GM12865 (cell line): Measurements from ENCODE around the gene LRRC4B.
"Not testable (repeated sequence)": the region's sequence is repeated elsewhere in the genome, so short reads cannot be mapped to it uniquely, and the experiment has no call there.

ENCODE experiments used
- DNase-seq: peaks from one replicate; pipeline ENCODE4 v3.0.0; 2010; ENCODE audit warnings: low read depth
- H3K4me3 ChIP-seq: 2 replicates; pipeline ENCODE4 v1.5.1; 2011; ENCODE audit warnings: mild to moderate bottlenecking, low read depth, low read length, control low read depth
- TF ChIP-seq, protein P1 (sequence below): IDR thresholded peaks from 2 replicates; pipeline ENCODE4 v1.5.1; 2011; ENCODE audit warnings: low read length, control low read depth, low read depth, inconsistent platforms; ENCODE audit not compliant: insufficient read depth; ENCODE audit errors: missing control alignments

LRRC4B gene, protein sequence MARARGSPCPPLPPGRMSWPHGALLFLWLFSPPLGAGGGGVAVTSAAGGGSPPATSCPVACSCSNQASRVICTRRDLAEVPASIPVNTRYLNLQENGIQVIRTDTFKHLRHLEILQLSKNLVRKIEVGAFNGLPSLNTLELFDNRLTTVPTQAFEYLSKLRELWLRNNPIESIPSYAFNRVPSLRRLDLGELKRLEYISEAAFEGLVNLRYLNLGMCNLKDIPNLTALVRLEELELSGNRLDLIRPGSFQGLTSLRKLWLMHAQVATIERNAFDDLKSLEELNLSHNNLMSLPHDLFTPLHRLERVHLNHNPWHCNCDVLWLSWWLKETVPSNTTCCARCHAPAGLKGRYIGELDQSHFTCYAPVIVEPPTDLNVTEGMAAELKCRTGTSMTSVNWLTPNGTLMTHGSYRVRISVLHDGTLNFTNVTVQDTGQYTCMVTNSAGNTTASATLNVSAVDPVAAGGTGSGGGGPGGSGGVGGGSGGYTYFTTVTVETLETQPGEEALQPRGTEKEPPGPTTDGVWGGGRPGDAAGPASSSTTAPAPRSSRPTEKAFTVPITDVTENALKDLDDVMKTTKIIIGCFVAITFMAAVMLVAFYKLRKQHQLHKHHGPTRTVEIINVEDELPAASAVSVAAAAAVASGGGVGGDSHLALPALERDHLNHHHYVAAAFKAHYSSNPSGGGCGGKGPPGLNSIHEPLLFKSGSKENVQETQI

DNA sequence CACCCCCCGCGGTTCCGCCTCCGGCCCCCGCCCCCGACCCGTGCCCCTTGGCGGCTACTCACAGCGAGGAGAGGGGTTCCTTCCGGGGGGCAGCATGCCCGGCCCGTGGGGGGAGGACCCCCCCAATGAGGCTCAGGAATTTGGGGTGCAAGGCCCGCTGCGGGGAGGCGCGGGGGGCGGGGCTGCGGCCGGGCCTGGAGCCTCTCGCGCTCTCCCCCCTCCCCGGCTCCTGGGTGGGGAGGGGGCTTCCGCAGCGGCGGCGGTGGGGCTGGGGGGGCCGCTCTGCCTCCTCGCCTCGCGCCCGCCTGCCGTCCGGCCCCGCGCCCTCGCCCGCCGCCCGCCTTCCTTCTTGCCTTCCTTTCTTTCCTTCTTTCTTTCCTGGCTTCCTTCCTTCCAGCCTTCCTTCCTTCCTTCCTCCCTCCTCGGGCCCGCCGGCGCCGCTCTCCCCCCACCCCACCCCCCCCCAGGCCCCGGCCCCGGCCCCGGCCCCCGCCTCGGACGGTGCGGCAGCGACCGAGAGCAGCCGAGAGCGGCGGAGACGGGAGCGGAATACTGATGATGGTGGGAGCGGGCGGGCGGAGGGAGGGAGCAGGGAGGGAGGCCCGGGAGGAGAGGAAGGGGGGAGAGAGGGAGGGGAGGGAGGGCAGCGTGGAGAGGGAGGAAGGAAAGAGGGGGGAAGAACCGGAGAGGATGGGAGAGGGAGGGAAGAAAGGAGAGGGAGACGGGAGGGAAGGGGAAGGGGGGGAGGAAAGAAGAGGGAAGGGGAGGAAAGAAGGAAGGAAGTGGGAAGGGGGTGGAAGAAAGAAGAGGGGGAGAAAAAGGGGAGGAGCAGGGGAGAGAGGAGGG lies at the start of gene LRRC4B:
Gene LRRC4B (minus strand): TSS at position 554 of the 846 bp plus-strand sequence. CDS start 19,597 bp downstream, outside the sequence.
- no peak within 1 kb of the TSS for H3K4me3 ChIP-seq
- no peak for DNase-seq

DNA sequence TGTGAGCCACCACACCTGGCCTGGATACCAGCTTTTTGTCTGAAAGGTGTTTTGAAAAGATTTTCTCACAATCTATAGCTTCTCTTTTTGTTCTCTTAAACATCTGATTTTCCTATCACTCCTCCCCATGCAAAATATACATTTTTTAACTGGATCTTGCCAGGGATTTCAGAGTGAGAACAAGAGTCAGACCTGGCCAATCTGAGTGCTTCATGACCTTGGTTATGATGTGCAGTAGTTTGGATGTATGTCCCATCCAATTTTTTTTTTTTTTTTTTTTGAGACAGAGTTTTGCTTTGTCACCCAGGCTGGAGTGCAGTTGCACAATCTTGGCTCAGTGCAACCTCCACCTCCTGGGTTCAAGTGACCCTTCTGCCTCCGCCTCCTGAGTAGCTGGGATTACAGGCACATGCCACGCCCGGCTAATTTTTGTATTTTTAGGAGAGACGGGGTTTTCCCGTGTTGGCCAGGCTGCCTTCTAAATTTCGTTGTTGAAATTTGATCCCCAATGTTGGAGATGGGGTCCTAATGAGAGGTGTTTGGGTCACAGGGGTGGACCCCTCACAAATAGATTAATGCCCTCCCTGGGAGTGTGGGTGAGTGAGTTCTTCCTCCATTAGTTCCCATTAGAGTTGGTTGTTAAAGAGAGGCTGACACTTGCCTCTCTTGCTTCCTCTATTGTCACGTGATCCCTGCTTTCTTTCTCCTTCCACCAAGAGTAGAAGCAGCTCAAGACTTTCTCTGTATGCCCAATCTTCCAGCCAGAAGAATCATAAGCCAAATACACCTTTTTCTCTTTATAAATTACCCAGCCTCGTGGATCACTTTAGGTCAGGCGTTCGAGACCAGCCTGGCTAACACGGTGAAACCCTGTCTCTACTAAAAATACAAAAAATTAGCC lies 44.5 kb upstream of the LRRC4B start:
- not testable (repeated sequence) for H3K4me3 ChIP-seq, DNase-seq

More for the DNA sequence above, at the start of gene LRRC4B:
- TF ChIP-seq, protein P1, sequence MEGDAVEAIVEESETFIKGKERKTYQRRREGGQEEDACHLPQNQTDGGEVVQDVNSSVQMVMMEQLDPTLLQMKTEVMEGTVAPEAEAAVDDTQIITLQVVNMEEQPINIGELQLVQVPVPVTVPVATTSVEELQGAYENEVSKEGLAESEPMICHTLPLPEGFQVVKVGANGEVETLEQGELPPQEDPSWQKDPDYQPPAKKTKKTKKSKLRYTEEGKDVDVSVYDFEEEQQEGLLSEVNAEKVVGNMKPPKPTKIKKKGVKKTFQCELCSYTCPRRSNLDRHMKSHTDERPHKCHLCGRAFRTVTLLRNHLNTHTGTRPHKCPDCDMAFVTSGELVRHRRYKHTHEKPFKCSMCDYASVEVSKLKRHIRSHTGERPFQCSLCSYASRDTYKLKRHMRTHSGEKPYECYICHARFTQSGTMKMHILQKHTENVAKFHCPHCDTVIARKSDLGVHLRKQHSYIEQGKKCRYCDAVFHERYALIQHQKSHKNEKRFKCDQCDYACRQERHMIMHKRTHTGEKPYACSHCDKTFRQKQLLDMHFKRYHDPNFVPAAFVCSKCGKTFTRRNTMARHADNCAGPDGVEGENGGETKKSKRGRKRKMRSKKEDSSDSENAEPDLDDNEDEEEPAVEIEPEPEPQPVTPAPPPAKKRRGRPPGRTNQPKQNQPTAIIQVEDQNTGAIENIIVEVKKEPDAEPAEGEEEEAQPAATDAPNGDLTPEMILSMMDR, result no peak

DNA sequence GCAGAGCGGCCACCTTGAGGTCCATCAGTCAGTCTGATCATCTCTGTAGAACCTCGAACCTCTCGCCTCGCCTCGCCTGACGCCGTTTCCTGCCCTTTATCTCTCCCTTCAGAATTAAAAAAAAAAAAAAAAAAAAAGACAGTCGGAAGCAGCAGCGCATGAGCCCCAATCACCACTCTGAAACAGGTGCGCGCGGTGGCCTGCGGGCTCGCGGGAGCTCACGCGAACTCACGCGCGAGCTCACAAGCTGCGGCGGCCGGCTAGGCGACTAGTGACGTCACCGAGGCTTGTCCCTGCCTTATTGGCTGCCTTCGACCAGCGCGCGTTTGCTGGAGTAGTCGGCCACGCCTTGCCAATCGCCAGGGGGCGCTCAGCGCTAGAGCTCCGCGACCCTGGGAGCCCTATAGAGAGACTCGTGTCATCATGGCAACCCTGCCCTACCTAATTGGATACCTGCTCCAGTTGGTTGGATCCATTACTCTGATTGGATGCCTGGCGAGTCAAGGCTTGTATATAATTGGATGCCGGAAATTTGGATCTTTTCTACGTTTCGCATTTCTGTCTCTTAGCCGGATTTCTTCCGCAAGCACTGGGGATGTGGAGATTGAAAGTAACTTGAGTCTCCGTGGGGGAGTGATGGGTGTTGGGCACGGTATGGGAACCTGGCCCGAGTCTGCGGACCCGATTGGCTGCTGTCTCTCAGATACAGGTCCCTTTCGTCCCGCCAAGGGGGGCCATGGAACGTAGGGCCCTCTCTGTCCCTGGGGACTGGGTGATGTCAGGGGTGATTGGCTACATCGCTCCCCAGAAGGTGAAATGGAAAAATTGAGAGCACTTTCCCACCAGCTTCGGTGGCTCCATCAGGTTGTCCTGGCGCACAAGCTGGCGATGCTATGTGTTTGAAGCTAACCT lies 39.9 kb upstream of the LRRC4B start:
- peak; percentile 75 for DNase-seq
- no peak overlapping the region for H3K4me3 ChIP-seq
- TF ChIP-seq, protein P1, result peak; percentile 22

DNA sequence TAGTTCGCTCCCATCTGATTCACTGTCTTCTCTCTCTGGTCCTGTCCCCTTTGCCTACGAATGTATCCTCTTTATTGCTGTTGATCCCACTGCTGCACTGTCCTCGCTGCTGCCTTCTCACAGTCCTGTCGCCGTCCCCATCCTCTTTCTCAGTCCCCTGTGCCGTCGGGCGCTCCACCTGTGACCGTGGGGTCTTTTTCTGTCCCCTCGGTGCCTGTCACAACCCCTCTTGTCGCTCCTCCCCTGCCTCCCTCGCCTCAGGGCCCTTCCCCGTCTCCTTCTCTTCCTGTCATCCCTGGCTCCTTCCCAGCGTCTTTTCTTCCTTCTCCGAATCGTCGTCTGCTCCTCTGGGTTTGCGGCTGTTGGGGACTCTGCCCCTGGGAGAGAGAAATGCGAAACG lies 39.2 kb upstream of the LRRC4B start:
- TF ChIP-seq, protein P1, result no peak
- no peak overlapping the region for H3K4me3 ChIP-seq
- no peak for DNase-seq

DNA sequence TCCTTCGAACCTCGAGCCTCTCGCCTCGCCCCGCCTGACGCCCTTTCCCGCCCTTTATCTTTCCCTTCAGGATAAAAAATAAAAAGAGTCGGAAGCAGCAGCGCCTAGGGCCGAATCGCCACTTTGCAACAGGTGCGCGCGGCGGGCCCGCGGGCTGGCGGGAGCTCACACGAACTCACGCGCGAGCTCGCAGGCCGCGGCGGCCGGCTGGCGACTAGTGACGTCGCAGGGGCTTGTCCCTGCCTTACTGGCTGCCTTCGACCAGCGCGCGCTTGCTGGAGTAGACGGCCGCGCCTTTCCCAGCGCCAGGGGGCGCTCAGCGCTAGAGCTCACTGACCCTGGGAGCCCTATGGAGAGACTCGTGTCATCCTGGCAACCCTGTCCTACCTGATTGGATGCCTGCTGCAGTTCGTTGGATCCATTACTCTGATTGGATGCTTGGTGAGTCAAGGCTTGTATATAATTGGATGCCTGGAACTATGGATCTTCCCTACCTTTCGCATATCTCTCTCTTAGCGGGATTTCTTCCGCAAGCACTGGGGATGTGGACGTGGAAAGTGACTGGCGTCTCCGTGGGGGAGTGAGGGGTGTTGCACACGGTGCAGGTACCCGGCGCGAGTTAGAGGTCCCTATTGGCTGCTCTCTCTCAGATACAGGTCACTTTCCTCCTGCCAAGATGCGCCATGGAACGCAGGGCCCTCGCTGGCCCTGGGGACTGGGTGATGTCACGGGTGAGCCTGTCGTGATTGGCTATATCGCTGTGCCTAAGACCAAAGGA lies 38.0 kb upstream of the LRRC4B start:
- H3K4me3 ChIP-seq, DNase-seq: not testable (repeated sequence)

DNA sequence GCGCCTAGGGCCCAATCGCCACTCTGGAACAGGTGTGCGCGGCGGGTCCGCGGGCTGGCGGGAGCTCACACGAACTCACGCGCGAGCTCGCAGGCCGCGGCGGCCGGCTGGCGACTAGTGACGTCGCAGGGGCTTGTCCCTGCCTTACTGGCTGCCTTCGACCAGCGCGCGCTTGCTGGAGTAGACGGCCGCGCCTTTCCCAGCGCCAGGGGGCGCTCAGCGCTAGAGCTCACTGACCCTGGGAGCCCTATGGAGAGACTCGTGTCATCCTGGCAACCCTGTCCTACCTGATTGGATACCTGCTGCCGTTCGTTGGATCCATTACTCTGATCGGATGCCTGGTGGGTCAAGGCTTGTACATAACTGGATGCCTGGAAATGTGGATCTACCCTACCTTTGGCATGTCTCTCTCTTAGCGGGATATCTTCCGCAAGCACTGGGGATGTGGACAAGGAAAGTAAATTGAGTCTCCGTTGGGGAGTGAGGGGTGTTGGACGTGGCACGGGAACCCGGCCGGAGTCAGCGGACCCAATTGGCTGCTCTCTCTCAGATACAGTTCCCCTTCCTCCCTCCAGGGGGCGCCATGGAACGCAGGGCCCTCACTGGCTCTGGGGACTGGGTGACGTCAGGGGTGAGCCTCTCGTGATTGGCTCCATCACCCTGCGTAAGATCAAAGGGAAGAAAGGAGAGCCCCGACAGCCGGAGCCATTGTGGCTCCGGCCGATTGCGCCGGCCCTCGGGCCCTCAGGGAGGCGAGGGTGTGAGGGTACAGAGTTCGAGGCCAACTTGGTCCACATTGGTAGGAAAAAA lies 36.2 kb upstream of the LRRC4B start:
- DNase-seq, H3K4me3 ChIP-seq: not testable (repeated sequence)

DNA sequence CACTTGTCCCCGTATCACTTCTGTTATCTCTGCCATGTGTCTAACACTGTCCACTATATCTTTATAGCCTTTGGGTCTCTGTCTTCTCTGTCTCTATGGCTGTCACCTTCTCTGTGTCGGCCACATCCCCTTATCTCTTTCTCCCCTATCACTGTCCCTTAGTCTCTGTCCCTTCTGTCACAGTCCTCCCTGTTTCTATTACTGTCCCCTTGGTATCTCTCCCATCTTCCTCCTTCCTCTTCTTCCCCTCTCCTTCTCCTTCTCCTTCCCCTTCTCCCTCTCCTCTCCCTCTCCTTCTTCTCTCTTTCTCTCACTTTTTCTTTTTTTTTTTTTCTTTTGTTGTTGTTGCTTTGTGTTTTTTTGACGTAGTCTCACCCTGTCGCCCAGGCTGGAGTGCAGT lies 34.7 kb upstream of the LRRC4B start:
- TF ChIP-seq, protein P1, result no peak
- no peak for DNase-seq
- H3K4me3 ChIP-seq, result no peak overlapping the region
